Measurements from ENCODE around the gene AP3B1. TPM values are rescaled to one million over a fixed set of nuclear protein-coding genes. Genes with fewer than 3 reads are reported as not detected.

Gene AP3B1
- total RNA-seq, 2 donors from 2014 or later, result 72.9 to 79.6 TPM

DNA sequence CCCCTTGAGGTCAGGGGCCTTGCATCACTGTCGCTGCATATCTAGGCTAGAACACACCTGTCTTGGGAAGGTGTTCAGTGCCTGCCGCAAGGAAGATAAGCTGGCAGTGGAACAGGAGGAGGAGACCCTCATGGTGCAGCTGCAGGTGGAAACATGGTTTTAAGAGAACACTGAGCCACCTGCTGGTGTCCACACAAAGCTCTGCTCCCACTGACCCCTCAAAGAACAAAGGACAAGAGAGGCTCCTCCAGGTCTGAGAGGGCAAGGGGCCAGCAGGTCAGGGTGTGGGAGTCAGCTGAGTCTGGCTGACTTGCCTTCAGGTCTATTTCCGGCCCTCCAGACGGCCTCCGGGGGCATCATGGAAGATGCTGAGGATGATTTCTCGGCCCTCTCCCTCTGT, 308.2 kb downstream of the AP3B1 start:
- Mint-ChIP-seq H3K27me3 (no peaks in the 10 kb centered on the region), H3K27ac (no peak overlapping the region), H3K9me3 (no peaks in the 10 kb centered on the region), H3K36me3 (no peaks in the 10 kb centered on the region), H3K4me1 (ENCODE audit: low read depth in 2 of 2) (no peaks in the 10 kb centered on the region), H3K4me3 (no peak overlapping the region)
- no peak for ATAC-seq
- no peak for DNase-seq (ENCODE audit: low spot score)

DNA sequence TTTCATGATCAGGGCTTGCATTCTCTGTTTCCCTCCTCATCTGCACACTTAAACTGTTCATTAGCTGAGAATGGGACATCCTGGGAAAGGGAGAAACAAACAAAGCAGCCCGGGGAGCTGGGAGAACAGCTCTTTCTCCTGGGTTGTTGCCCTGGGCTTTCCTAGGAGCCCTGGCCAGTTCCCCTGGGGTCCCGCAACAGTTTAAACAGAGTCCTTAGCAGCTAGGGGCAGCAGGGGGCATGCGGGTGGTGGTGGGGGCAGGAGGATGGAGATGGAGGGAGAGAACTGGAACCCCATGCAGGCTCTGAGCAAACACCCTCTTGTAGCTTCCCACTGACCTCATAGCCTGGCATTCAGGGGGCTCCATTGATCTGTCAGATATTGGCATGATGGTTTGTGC, 309.3 kb downstream of the AP3B1 start:
- ATAC-seq (no peak), DNase-seq (ENCODE audit: low spot score) (no peak)
- H3K4me1 Mint-ChIP-seq (ENCODE audit: low read depth in 2 of 2), result no peaks in the 10 kb centered on the region
- no peak overlapping the region for H3K4me3 Mint-ChIP-seq
- no peaks in the 10 kb centered on the region for H3K36me3 Mint-ChIP-seq
- H3K27ac Mint-ChIP-seq, result no peak overlapping the region
- H3K9me3 Mint-ChIP-seq, result no peaks in the 10 kb centered on the region
- H3K27me3 Mint-ChIP-seq, result no peaks in the 10 kb centered on the region

DNA sequence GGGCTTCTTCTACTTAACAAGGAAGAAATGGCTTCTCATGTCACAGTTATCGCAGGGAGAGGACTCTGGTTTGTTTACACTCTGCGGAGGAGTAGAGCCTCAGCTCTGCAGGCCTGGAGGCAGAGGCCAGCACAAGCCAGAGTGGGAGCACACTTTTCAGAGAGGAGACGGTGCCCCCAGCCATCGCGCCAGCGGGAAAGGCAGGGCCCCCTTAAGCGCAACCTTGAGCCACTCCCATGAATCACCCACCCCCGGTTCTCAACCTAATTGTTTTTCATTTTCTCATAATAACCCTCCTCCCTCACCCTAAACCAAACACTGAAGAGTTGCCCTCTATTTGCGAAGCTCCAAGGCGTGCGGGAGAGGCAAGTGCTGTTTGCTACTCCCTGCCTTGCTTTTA, 309.9 kb downstream of the AP3B1 start:
- no peaks in the 10 kb centered on the region for H3K36me3 Mint-ChIP-seq
- H3K4me3 Mint-ChIP-seq, result no peak overlapping the region
- H3K27me3 Mint-ChIP-seq, result peaks cover 0 to 2% of the 10 kb centered on the region in 2 donors
- H3K9me3 Mint-ChIP-seq, result no peaks in the 10 kb centered on the region
- ATAC-seq, result no peak
- H3K4me1 Mint-ChIP-seq (ENCODE audit: low read depth in 2 of 2), result no peaks in the 10 kb centered on the region
- no peak for DNase-seq (ENCODE audit: low spot score)
- H3K27ac Mint-ChIP-seq, result no peak overlapping the region

- H3K9me3 Mint-ChIP-seq, result no peaks in the 10 kb centered on the region
- H3K27ac Mint-ChIP-seq, result no peak overlapping the region
- no peak overlapping the region for H3K4me3 Mint-ChIP-seq
- ATAC-seq (no peak), DNase-seq (ENCODE audit: low spot score) (no peak)
- H3K4me1 Mint-ChIP-seq (ENCODE audit: low read depth in 2 of 2), result no peaks in the 10 kb centered on the region
- H3K27me3 Mint-ChIP-seq, result peaks cover 0 to 2% of the 10 kb centered on the region in 2 donors
- H3K36me3 Mint-ChIP-seq, result no peaks in the 10 kb centered on the region
These were observed 310.9 kb downstream of the AP3B1 start for GRCh38 chr5:77983482-77984199.

- H3K9me3 Mint-ChIP-seq, result no peaks in the 10 kb centered on the region
- H3K27me3 Mint-ChIP-seq, result peaks cover 6 to 9% of the 10 kb centered on the region in 2 donors
- H3K36me3 Mint-ChIP-seq, result no peaks in the 10 kb centered on the region
- no peak overlapping the region for H3K4me3 Mint-ChIP-seq
- no peaks in the 10 kb centered on the region for H3K4me1 Mint-ChIP-seq (ENCODE audit: low read depth in 2 of 2)
- DNase-seq (ENCODE audit: low spot score) (no peak), ATAC-seq (no peak)
- H3K27ac Mint-ChIP-seq, result no peak overlapping the region
These were observed 312.7 kb downstream of the AP3B1 start for GRCh38 chr5:77981820-77982219.

- no peak for DNase-seq (ENCODE audit: low spot score)
- Mint-ChIP-seq H3K27ac (no peak overlapping the region), H3K4me3 (no peak overlapping the region), H3K9me3 (no peaks in the 10 kb centered on the region), H3K4me1 (ENCODE audit: low read depth in 2 of 2) (peaks cover 8 to 9% of the 10 kb centered on the region in 2 donors), H3K36me3 (no peaks in the 10 kb centered on the region), H3K27me3 (peaks cover 35 to 53% of the 10 kb centered on the region in 2 donors)
- ATAC-seq, result no peak
These were observed 319.9 kb downstream of the AP3B1 start for GRCh38 chr5:77974576-77974975.

- H3K9me3 Mint-ChIP-seq, result no peaks in the 10 kb centered on the region
- peaks cover 43 to 61% of the 10 kb centered on the region in 2 donors for H3K27me3 Mint-ChIP-seq
- no peak overlapping the region for H3K27ac Mint-ChIP-seq
- H3K4me3 Mint-ChIP-seq, result peak overlapping the region; percentile 38
- no peaks in the 10 kb centered on the region for H3K36me3 Mint-ChIP-seq
- ATAC-seq (peak in 1 of 2 donors; percentile 41), DNase-seq (ENCODE audit: low spot score) (no peak)
- peaks cover 8 to 9% of the 10 kb centered on the region in 2 donors for H3K4me1 Mint-ChIP-seq (ENCODE audit: low read depth in 2 of 2)
These were observed 321.3 kb downstream of the AP3B1 start for GRCh38 chr5:77973253-77973609.

DNA sequence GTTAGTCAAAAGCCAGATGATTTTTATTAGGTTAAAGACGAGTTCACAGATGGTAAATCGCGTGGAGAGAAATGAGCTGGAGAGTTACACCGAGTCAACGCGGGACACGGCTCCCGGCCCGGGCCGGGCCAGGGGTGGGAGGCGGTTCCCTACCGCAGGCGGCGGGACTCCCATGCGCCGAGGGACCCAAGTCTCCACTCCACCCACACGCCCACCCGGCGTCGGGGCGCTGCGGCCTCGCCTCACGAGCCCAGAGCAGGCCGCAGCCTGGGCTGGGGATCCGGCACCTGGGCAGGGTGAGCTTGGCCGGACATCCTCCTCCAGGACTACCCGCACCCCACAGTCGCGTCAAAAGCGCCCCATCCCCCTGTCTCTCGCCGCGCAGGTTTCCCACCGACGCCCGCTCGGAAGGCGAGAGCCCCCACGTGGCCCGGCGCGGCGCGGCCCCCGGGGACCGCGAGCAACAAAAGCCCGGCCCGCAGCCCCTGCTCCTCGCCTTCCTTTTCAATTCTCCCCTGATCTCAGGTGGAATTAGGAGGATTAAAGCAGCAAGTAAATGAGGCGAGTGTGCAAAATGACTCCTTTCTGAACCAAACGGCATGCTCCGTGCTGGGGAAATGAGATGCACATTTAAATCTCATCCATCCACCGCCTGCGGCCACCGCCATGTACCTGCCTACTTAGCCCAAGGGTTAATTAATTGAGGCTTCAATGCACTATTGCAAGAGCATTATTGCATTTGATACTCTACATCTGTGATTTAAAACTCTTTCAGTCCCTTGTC, 321.8 kb downstream of the AP3B1 start:
- no peaks in the 10 kb centered on the region for H3K36me3 Mint-ChIP-seq
- DNase-seq (ENCODE audit: low spot score) (no peak), ATAC-seq (peak; percentile 72 to 76)
- H3K27ac Mint-ChIP-seq, result no peak overlapping the region
- H3K4me1 Mint-ChIP-seq (ENCODE audit: low read depth in 2 of 2), result peaks cover 8 to 9% of the 10 kb centered on the region in 2 donors
- no peaks in the 10 kb centered on the region for H3K9me3 Mint-ChIP-seq
- peak overlapping the region; percentile 49 for H3K4me3 Mint-ChIP-seq
- peaks cover 41 to 64% of the 10 kb centered on the region in 2 donors for H3K27me3 Mint-ChIP-seq

GRCh38 chr5:77971776-77972468, 322.6 kb downstream of the AP3B1 start:
- ATAC-seq (no peak), DNase-seq (ENCODE audit: low spot score) (no peak)
- H3K4me1 Mint-ChIP-seq (ENCODE audit: low read depth in 2 of 2), result peaks cover 8 to 9% of the 10 kb centered on the region in 2 donors
- peak overlapping the region; percentile 49 for H3K4me3 Mint-ChIP-seq
- H3K9me3 Mint-ChIP-seq, result no peaks in the 10 kb centered on the region
- no peaks in the 10 kb centered on the region for H3K36me3 Mint-ChIP-seq
- H3K27ac Mint-ChIP-seq, result no peak overlapping the region
- H3K27me3 Mint-ChIP-seq, result peaks cover 37 to 59% of the 10 kb centered on the region in 2 donors

- H3K9me3 Mint-ChIP-seq, result no peaks in the 10 kb centered on the region
- H3K27ac Mint-ChIP-seq, result no peak overlapping the region
- peaks cover 4% of the 10 kb centered on the region for H3K36me3 Mint-ChIP-seq
- H3K4me1 Mint-ChIP-seq (ENCODE audit: low read depth in 2 of 2), result peaks cover 8 to 9% of the 10 kb centered on the region in 2 donors
- H3K27me3 Mint-ChIP-seq, result peaks cover 34 to 63% of the 10 kb centered on the region in 2 donors
- DNase-seq (ENCODE audit: low spot score), result no peak
- no peak for ATAC-seq
- H3K4me3 Mint-ChIP-seq, result no peak overlapping the region
These were observed 323.6 kb downstream of the AP3B1 start for GRCh38 chr5:77970891-77971290.

DNA sequence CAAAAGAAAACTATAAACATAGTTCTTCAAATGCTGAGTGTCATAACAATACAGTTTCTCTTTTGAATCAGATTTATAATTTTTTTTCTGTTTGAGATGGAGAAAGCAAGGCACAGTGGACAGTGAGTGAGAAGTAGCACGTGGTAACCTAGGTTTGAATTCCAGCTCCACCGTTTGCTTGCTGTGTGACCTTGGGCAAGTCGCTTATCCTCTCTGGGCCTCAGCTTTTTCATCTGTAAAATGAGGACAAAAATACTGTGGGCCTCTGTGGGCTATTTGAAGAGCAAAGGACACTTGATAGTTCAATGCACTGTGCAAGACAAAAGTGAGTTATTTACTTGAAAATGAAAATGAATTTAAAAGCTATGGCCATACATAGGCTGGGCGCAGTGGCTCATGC, 330.7 kb downstream of the AP3B1 start:
- peaks cover 29 to 48% of the 10 kb centered on the region in 2 donors for H3K27me3 Mint-ChIP-seq
- ATAC-seq, result no peak

GRCh38 chr5:77960863-77961396, 333.6 kb downstream of the AP3B1 start:
- ATAC-seq (no peak), DNase-seq (ENCODE audit: low spot score) (no peak)
- Mint-ChIP-seq H3K4me3 (no peak overlapping the region), H3K27me3 (peaks cover 33 to 51% of the 10 kb centered on the region in 2 donors), H3K36me3 (no peaks in the 10 kb centered on the region), H3K4me1 (ENCODE audit: low read depth in 2 of 2) (peaks cover 8 to 13% of the 10 kb centered on the region in 2 donors), H3K9me3 (no peaks in the 10 kb centered on the region), H3K27ac (no peak overlapping the region)

More for the DNA sequence above, 330.7 kb downstream of the AP3B1 start:
- no peaks in the 10 kb centered on the region for H3K9me3 Mint-ChIP-seq
- H3K4me3 Mint-ChIP-seq, result no peak overlapping the region
- H3K27ac Mint-ChIP-seq, result no peak overlapping the region
- no peak for DNase-seq (ENCODE audit: low spot score)
- peaks cover 6 to 13% of the 10 kb centered on the region in 2 donors for H3K4me1 Mint-ChIP-seq (ENCODE audit: low read depth in 2 of 2)
- peaks cover 4% of the 10 kb centered on the region for H3K36me3 Mint-ChIP-seq

GRCh38 chr5:77960305-77960704, 334.2 kb downstream of the AP3B1 start:
- no peak overlapping the region for H3K27ac Mint-ChIP-seq
- peaks cover 8 to 13% of the 10 kb centered on the region in 2 donors for H3K4me1 Mint-ChIP-seq (ENCODE audit: low read depth in 2 of 2)
- H3K4me3 Mint-ChIP-seq, result no peak overlapping the region
- H3K36me3 Mint-ChIP-seq, result no peaks in the 10 kb centered on the region
- H3K27me3 Mint-ChIP-seq, result peaks cover 33 to 51% of the 10 kb centered on the region in 2 donors
- no peak for DNase-seq (ENCODE audit: low spot score)
- no peak for ATAC-seq
- H3K9me3 Mint-ChIP-seq, result no peaks in the 10 kb centered on the region
